SK-N-SH (cell line): ENCODE results near the gene RNLS. TPM values are rescaled to one million over a fixed set of nuclear protein-coding genes. Genes with fewer than 3 reads are reported as not detected.

Source experiments
- CTCF ChIA-PET: fragments of 300-600, 350-600 bp; formaldehyde crosslinking; extraction: SDS; loops from one replicate; lab custom pipeline; 2021; lab: Yijun Ruan, JAX
- POLR2A ChIA-PET: fragments of 350-600 bp; sonication (Branson Sonifier 250); formaldehyde crosslinking; extraction: SDS; loops from one replicate; lab custom pipeline; 2020; ENCODE audit warnings: antibody characterized with exemption, inconsistent platforms; lab: Yijun Ruan, JAX
- DNase-seq: peaks from one replicate; pipeline ENCODE4 v3.0.0; 2012
- H2AFZ ChIP-seq: fragments of 200-600 bp; sonication (generic); 2 replicates; pipeline ENCODE4 v1.8.1; 2016; ENCODE audit warnings: antibody characterized with exemption, mild to moderate bottlenecking, low read depth
- H3F3A ChIP-seq: fragments of 200-600 bp; sonication (generic); replicated peaks from 2 replicates; pipeline ENCODE3; 2016; ENCODE audit warnings: antibody characterized with exemption, mild to moderate bottlenecking; ENCODE audit not compliant: insufficient read depth
- H3K27ac ChIP-seq, 2 experiments: fragments of 200-500 bp in 1 of 2; fragments of 200-600 bp in 1 of 2; sonication (Bioruptor generic) in 1 of 2; sonication (generic), shearing (Covaris generic) in 1 of 2; 2 replicates each; pipeline versions ENCODE4 v1.5.1 to v1.6.1; 2014 to 2016; ENCODE audit warnings: low read depth in 2 of 2, inconsistent platforms in 1 of 2, low read length in 1 of 2, mild to moderate bottlenecking in 1 of 2, mixed read lengths in 1 of 2
- H3K27me3 ChIP-seq: fragments of 200-600 bp; sonication (generic), shearing (Covaris generic); 2 replicates; pipeline ENCODE4 v1.6.1; 2016; ENCODE audit warnings: mixed run types; ENCODE audit not compliant: insufficient read depth
- H3K36me3 ChIP-seq, 2 experiments: fragments of 200-500 bp in 1 of 2; fragments of 200-600 bp in 1 of 2; sonication (Bioruptor generic) in 1 of 2; sonication (generic) in 1 of 2; replicated peaks in 1 of 2; 2 replicates each; pipeline versions ENCODE3 to v1.5.1; 2014 to 2016; ENCODE audit warnings: low read length in 1 of 2, mild to moderate bottlenecking in 1 of 2; ENCODE audit not compliant: insufficient read depth in 2 of 2, control insufficient read depth in 1 of 2
- H3K4me1 ChIP-seq, 2 experiments: fragments of 200-500 bp in 1 of 2; fragments of 200-600 bp in 1 of 2; sonication (Bioruptor generic) in 1 of 2; sonication (generic), shearing (Covaris generic) in 1 of 2; 2 replicates each; pipeline versions ENCODE4 v1.5.1 to v1.6.1; 2014 to 2016; ENCODE audit warnings: low read depth in 1 of 2, low read length in 1 of 2, mixed run types in 1 of 2; ENCODE audit not compliant: insufficient read depth in 2 of 2, control insufficient read depth in 1 of 2
- H3K4me2 ChIP-seq: fragments of 200-600 bp; sonication (generic), shearing (Covaris generic); 2 replicates; pipeline ENCODE4 v1.6.1; 2017; ENCODE audit warnings: mixed run types
- H3K4me3 ChIP-seq, 2 experiments: fragments of 200-500 bp in 1 of 2; fragments of 200-600 bp in 1 of 2; sonication (Bioruptor generic) in 1 of 2; sonication (generic), shearing (Covaris generic) in 1 of 2; 2 replicates each; pipeline versions ENCODE4 v1.5.1 to v1.8.1; 2014 to 2016; ENCODE audit warnings: low read depth in 2 of 2, inconsistent platforms in 1 of 2, low read length in 1 of 2, mild to moderate bottlenecking in 1 of 2, mixed read lengths in 1 of 2, moderate library complexity in 1 of 2
- H3K79me2 ChIP-seq: fragments of 200-600 bp; sonication (generic); 2 replicates; pipeline ENCODE4 v1.8.1; 2017; ENCODE audit warnings: mild to moderate bottlenecking; ENCODE audit not compliant: insufficient read depth
- H3K9ac ChIP-seq: fragments of 200-600 bp; sonication (generic); 2 replicates; pipeline ENCODE4 v1.6.1; 2017; ENCODE audit warnings: mixed run types
- H3K9me2 ChIP-seq: fragments of 200-600 bp; sonication (generic); 2 replicates; pipeline ENCODE4 v1.6.1; 2017; ENCODE audit warnings: mixed run types
- H3K9me3 ChIP-seq: fragments of 200-600 bp; sonication (generic); 2 replicates; pipeline ENCODE4 v1.6.1; 2017; ENCODE audit warnings: mixed run types, mild to moderate bottlenecking, moderate library complexity
- H4K20me1 ChIP-seq: fragments of 200-600 bp; sonication (generic); 2 replicates; pipeline ENCODE4 v1.6.1; 2017; ENCODE audit warnings: mild to moderate bottlenecking, mixed run types; ENCODE audit not compliant: insufficient read depth
- CHD2 ChIP-seq: fragments of 150-350 bp; IDR thresholded peaks from 2 replicates; pipeline ENCODE4 v1.6.1; 2018; ENCODE audit warnings: low read length; ENCODE audit not compliant: partially characterized antibody
- EZH2phosphoT487 ChIP-seq: fragments of 200-600 bp; sonication (generic); IDR thresholded peaks from 2 replicates; pipeline ENCODE4 v1.6.1; 2017; ENCODE audit warnings: low read depth, mixed run types, mild to moderate bottlenecking, antibody characterized with exemption, moderate library complexity, borderline replicate concordance
- FOSL2 ChIP-seq: IDR thresholded peaks from 2 replicates; pipeline ENCODE4 v1.4.0; 2012; ENCODE audit warnings: low read depth, mild to moderate bottlenecking, moderate library complexity, borderline replicate concordance
- FOXM1 ChIP-seq: IDR thresholded peaks from 2 replicates; pipeline ENCODE4 v1.4.0; 2012; ENCODE audit warnings: low read depth, mild to moderate bottlenecking
- GABPA ChIP-seq: IDR thresholded peaks from 2 replicates; pipeline ENCODE4 v1.4.0; 2012; ENCODE audit warnings: low read depth, mild to moderate bottlenecking
- GATA2 ChIP-seq: sonication (generic); formaldehyde crosslinking; IDR thresholded peaks from 2 replicates; pipeline ENCODE4 v1.5.0; 2020; ENCODE audit warnings: mild to moderate bottlenecking, missing genetic modification reagents
- IRF3 ChIP-seq: fragments of 150-350 bp; IDR thresholded peaks from 2 replicates; pipeline ENCODE4 v1.6.1; 2016; ENCODE audit warnings: mild to moderate bottlenecking, low read depth, low read length
- MEF2A ChIP-seq: IDR thresholded peaks from 2 replicates; pipeline ENCODE4 v1.4.0; 2012; ENCODE audit warnings: low read depth, borderline replicate concordance
- MXI1 ChIP-seq: IDR thresholded peaks from 2 replicates; pipeline ENCODE4 v1.6.1; 2012; ENCODE audit warnings: mild to moderate bottlenecking, low read depth, low read length, improper control_type of control experiment
- NFIC ChIP-seq: IDR thresholded peaks from 2 replicates; pipeline ENCODE4 v1.4.0; 2012; ENCODE audit warnings: borderline replicate concordance
- POLR2AphosphoS5 ChIP-seq: IDR thresholded peaks from 2 replicates; pipeline ENCODE4 v1.6.1; 2012; ENCODE audit warnings: low read depth, low read length
- RAD21 ChIP-seq: IDR thresholded peaks from 2 replicates; pipeline ENCODE4 v1.6.1; 2012; ENCODE audit warnings: mild to moderate bottlenecking, low read length
- REST ChIP-seq: IDR thresholded peaks from 2 replicates; pipeline ENCODE4 v1.6.1; 2012; ENCODE audit warnings: mild to moderate bottlenecking, low read depth, low read length, moderate library complexity
- RFX5 ChIP-seq: IDR thresholded peaks from 2 replicates; pipeline ENCODE4 v1.6.1; 2012; ENCODE audit warnings: mild to moderate bottlenecking, improper control_type of control experiment, low read length
- USF2 ChIP-seq: fragments of 150-350 bp; IDR thresholded peaks from 2 replicates; pipeline ENCODE4 v1.6.1; 2017; ENCODE audit warnings: antibody characterized with exemption, low read length, low read depth, borderline replicate concordance
- YY1 ChIP-seq: IDR thresholded peaks from 2 replicates; pipeline ENCODE4 v1.4.0; 2012; ENCODE audit warnings: low read depth, mild to moderate bottlenecking
- WGBS: methylation state at CpG from one replicate; pipeline ENCODE4 v1.1.6; 2017; ENCODE audit warnings: low lambda C conversion rate; 5-methylcytosine and 5-hydroxymethylcytosine counted together
- polyA plus RNA-seq, 3 experiments: library from polyadenylated mRNA; depleted of rRNA; stranded (reverse); fragments of >200 nt; gene quantifications; 2 replicates each; pipeline ENCODE4 v1.2.3, GENCODE V29; 2012

RNLS gene
- polyA plus RNA-seq, 1 of the 3 experiments (the other 2 are of a cell fraction): not detected

GRCh38 chr10:88253622-88254021 is 329.5 kb downstream of the RNLS start:
- ChIA-PET CTCF (no interaction called here), POLR2A (no interaction called here)
- H4K20me1 ChIP-seq: no peaks in the 10 kb centered on the region
- no peak for DNase-seq
- H3K4me1 ChIP-seq: peaks cover 4 to 11% of the 10 kb centered on the region in 2 experiments; a peak in 1 of 4 replicates
- no peaks in the 10 kb centered on the region for H3K9me3 ChIP-seq
- WGBS: 56% methylated on average over 2 of the region's 2 CpGs
- no peak overlapping the region for H3K9ac ChIP-seq
- no peaks in the 10 kb centered on the region for H3K27me3 ChIP-seq
- no peak for TF ChIP-seq REST
- TF ChIP-seq MEF2A: no peak
- no peak for TF ChIP-seq USF2
- no peak for TF ChIP-seq MXI1
- TF ChIP-seq FOSL2: no peak
- TF ChIP-seq GABPA: no peak
- no peak for TF ChIP-seq EZH2phosphoT487
- TF ChIP-seq POLR2AphosphoS5: no peak
- TF ChIP-seq IRF3: no peak
- TF ChIP-seq RAD21: no peak
- no peak for TF ChIP-seq CHD2
- no peak for TF ChIP-seq YY1
- no peak for TF ChIP-seq RFX5
- no peak for TF ChIP-seq FOXM1
- TF ChIP-seq GATA2 (CRISPR knock-in tag): no peak
- no peak for TF ChIP-seq NFIC
- H3K79me2 ChIP-seq: no peaks in the 10 kb centered on the region
- H3F3A ChIP-seq: no peaks in the 10 kb centered on the region
- H3K27ac ChIP-seq: no peak overlapping the region; a peak in 1 of 4 replicates
- no peak overlapping the region for H3K4me2 ChIP-seq
- H3K9me2 ChIP-seq: no peaks in the 10 kb centered on the region
- no peak overlapping the region for H2AFZ ChIP-seq
- H3K4me3 ChIP-seq: no peak overlapping the region
- no peaks in the 10 kb centered on the region for H3K36me3 ChIP-seq
